Psoas muscle (tissue), 8 donors: ENCODE measurements around the gene CCDC180. TPM values are rescaled to one million over a fixed set of nuclear protein-coding genes. Genes with fewer than 3 reads are reported as not detected.
A peak's percentile ranks its signal among the peaks of the same experiment; 100 is the strongest.
"Not testable (repeated sequence)": the region's sequence is repeated elsewhere in the genome, so short reads cannot be mapped to it uniquely, and the experiment has no call there.

Experiments used
- ATAC-seq, 4 donors: fragments of 200-7000 bp; cut with Tn5 transposase; one replicate each; pipeline ENCODE4 v1.9.1; 2020; ENCODE audit warnings: moderate library complexity in 3 of 4, mild to moderate bottlenecking in 2 of 4
- DNase-seq, 2 donors: peaks; one replicate each; pipeline ENCODE4 v3.0.0-alpha.2; 2020
- H3K27ac ChIP-seq: fragments of 200-600 bp; one replicate; pipeline ENCODE4 v1.8.0; 2022
- H3K27me3 ChIP-seq, 3 donors: fragments of 200-600 bp in 1 of 3; one replicate each; pipeline versions ENCODE4 v1.6.1 to v1.8.0; 2013 to 2022; ENCODE audit warnings: low read length in 2 of 3, mild to moderate bottlenecking in 2 of 3, moderate library complexity in 1 of 3; ENCODE audit not compliant: insufficient read depth in 3 of 3
- H3K36me3 ChIP-seq, 2 donors: fragments of 200-600 bp in 1 of 2; one replicate each; pipeline versions ENCODE4 v1.6.1 to v1.8.0; 2013 to 2022; ENCODE audit warnings: low read depth in 1 of 2, mild to moderate bottlenecking in 1 of 2, moderate library complexity in 1 of 2; ENCODE audit not compliant: insufficient read depth in 1 of 2
- H3K4me1 ChIP-seq: fragments of 200-600 bp; one replicate; pipeline ENCODE4 v1.8.0; 2022
- H3K4me3 ChIP-seq: fragments of 200-600 bp; one replicate; pipeline ENCODE4 v1.8.0; 2022; ENCODE audit warnings: mild to moderate bottlenecking
- H3K9me3 ChIP-seq: fragments of 200-600 bp; one replicate; pipeline ENCODE4 v1.8.0; 2022
- WGBS, 3 donors: extraction: QIAGEN DNeasy Blood & Tissue Kit; methylation state at CpG; one replicate each; pipeline versions ENCODE4 v1.1.6 to v1.1.7; 2013; 5-methylcytosine and 5-hydroxymethylcytosine counted together
- intact Hi-C, 2 donors: fragments of 100-400 bp; cut with DNase I; formaldehyde crosslinking; loops; one replicate each; pipeline versions ENCODE4 v1.11.0 to v1.14.2; 2022
- long read RNA-seq, 2 donors: library from polyadenylated mRNA; unstranded; transcript quantifications; one replicate each; pipeline ENCODE4 v2.0.0, GENCODE V29; 2021
- polyA plus RNA-seq, 3 donors: library from polyadenylated mRNA; stranded (reverse); fragments of 200-250 nt; gene quantifications; one replicate each; pipeline ENCODE4 v1.2.3, GENCODE V29; 2013
- total RNA-seq, 4 donors: library from RNA; stranded (reverse); fragmentation: NEBNext Ultra II Directional in 2 of 4; extraction: Animal tissue kit (Norgen Biotek cat#: 25700) in 2 of 4; gene quantifications; one replicate each; pipeline versions ENCODE4 v1.2.1 to v1.2.4, GENCODE V29; 2021 to 2023
- TF ChIP-seq, protein P1 (sequence below): fragments of 200-600 bp; IDR thresholded peaks from one replicate; pipeline ENCODE4 v1.8.0; 2022; ENCODE audit warnings: antibody characterized with exemption
- donor health status: healthy with polysubstance abuse.
- donor health status: DM: no; HTN: no; CAD: no; lungs with moderate emphysema.
- donor health status: Bipolar disorder and iron deficiency.
- donor health status: healthy.
- donor health status: DM: yes; HTN: yes; CAD: no.
- donor health status: DM: no; HTN: no; CAD: no.
- donor health status: DM: no; HTN: no; CAD: no.
- donor health status: DM: yes; HTN: yes; CAD: no.

Gene CCDC180
- 1 to 10 TPM in 1 of 4 donors, under 1 TPM in 3; 0.60 to 1.6 (median 0.80) TPM for total RNA-seq
- polyA plus RNA-seq, result under 1 TPM; 0.55 to 0.79 (median 0.57) TPM
- long read RNA-seq, donor 1, result 0 reads
- long read RNA-seq, donor 2, result 0 reads

DNA sequence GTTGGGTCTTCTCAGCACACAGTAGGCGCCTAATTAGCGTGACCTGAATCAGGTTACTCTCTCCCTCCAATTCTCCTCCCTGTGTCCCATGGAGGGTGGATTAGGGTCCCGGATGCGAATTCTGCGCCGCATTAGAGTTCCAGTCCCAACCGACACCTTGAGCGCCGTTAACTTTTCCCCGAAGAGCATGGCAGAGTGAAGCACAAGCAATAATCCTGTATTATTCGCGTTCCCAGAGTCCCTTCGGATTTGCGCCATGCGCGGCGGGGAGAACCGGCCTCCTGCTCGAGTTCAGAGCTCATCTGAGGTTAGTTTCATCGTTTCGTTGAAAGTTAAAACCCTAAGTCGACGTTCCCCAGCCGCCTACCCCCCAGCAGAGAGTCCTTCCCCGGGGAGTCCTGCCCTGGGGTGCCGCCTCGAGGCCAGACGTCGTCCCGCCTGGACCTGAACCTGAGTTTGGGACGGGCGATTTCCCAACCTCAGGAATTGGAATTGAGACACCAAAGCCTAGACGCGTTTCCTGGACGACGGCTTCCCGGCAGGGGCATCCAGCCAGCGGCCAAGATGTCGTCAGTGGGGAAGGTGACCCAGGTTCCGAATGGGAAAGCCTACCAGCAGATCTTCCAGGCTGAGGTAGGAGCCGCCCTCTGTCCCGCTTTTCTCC lies at the start of gene CCDC180:
Gene CCDC180 (plus strand): TSS at position 160 of the 664 bp plus-strand sequence. CDS start 405 bp downstream, at position 565.
- Histone ChIP-seq H3K4me1 (peaks cover 8% of the 10 kb centered on the region), H3K9me3 (peaks cover 6% of the 10 kb centered on the region), H3K36me3 (no peaks in the 10 kb centered on the region), H3K27ac (no peak within 1 kb of the TSS), H3K27me3 (peaks cover 0 to 22% (median 0%) of the 10 kb centered on the region in 3 donors), H3K4me3 (peak within 1 kb of the TSS; percentile 41)
- peak in 3 of 4 donors; percentile 44 to 68 (median 51) for ATAC-seq
- intact Hi-C loops, result no loop called here
- WGBS, 3 donors, result 18 to 32% (median 24%) methylated on average over 42 of the region's 42 CpGs
- peak; percentile 65 to 80 for DNase-seq
- TF ChIP-seq, protein P1, sequence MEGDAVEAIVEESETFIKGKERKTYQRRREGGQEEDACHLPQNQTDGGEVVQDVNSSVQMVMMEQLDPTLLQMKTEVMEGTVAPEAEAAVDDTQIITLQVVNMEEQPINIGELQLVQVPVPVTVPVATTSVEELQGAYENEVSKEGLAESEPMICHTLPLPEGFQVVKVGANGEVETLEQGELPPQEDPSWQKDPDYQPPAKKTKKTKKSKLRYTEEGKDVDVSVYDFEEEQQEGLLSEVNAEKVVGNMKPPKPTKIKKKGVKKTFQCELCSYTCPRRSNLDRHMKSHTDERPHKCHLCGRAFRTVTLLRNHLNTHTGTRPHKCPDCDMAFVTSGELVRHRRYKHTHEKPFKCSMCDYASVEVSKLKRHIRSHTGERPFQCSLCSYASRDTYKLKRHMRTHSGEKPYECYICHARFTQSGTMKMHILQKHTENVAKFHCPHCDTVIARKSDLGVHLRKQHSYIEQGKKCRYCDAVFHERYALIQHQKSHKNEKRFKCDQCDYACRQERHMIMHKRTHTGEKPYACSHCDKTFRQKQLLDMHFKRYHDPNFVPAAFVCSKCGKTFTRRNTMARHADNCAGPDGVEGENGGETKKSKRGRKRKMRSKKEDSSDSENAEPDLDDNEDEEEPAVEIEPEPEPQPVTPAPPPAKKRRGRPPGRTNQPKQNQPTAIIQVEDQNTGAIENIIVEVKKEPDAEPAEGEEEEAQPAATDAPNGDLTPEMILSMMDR, result no peak

DNA sequence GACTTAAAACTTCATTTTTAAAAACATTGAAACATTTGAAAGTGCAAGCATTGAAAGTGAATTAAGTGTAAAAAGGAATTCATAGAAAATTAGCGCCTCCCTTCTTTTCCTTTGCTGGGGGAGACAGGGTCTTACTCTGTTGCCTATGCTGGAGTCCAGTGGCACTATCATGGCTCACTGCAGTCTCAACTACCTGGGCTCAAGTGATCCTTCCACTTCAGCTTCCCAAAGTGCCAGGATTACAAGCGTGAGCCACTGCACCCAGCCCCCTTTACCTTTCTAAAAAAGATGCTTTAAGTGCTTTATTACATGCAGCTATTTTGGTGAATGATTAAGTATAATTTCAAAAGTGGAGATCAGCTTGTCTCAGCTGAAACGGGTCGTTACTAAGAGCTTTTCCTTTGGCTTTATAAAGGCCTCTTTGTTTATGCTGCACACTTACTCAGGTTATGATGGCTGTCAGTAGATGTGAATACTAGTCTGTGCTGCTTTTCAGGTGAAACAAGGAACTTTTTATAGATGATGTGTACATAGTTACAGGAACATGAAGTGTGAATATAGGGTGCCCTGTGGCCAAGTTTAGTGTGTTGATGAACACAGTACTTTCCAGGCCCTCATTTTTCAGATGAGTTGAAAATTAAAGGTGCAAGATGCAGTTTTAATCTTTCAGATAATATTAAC lies 47.5 kb upstream of the CCDC180 start:
- intact Hi-C loops, H3K27me3 ChIP-seq, H3K4me3 ChIP-seq, H3K9me3 ChIP-seq, H3K4me1 ChIP-seq, ATAC-seq, H3K27ac ChIP-seq, DNase-seq, H3K36me3 ChIP-seq: not testable (repeated sequence)
- WGBS, 3 donors, result 81 to 84% (median 84%) methylated on average over 4 of the region's 4 CpGs

DNA sequence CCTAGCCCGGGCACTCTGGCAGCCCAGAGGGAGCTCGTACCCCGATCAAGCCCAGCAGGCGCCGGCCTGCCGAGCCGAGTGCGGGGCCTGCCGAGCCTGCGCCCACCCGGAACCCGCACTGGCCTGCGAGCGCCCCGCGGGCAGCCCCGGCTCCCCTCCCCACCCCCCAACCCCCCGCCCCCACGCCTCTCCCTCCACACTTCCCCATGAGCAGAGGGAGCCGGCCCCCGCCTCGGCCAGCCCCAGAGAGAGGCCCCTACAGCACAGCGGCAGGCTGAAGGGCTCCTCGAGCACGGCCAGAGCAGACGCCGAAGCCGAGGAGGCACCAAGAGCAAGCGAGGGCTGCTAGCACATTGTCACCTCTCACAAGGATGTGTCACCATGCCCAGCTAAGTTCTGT lies 36.2 kb upstream of the CCDC180 start:
- ATAC-seq (no peak), DNase-seq (no peak)
- Histone ChIP-seq H3K9me3 (no peaks in the 10 kb centered on the region), H3K4me3 (no peak overlapping the region), H3K4me1 (no peaks in the 10 kb centered on the region), H3K36me3 (no peaks in the 10 kb centered on the region), H3K27me3 (no peaks in the 10 kb centered on the region), H3K27ac (no peak overlapping the region)
- TF ChIP-seq, protein P1, result no peak
- intact Hi-C loops, result no loop called here
- WGBS, 3 donors, result 87 to 90% (median 90%) methylated on average over 21 to 29 of the region's 29 CpGs

DNA sequence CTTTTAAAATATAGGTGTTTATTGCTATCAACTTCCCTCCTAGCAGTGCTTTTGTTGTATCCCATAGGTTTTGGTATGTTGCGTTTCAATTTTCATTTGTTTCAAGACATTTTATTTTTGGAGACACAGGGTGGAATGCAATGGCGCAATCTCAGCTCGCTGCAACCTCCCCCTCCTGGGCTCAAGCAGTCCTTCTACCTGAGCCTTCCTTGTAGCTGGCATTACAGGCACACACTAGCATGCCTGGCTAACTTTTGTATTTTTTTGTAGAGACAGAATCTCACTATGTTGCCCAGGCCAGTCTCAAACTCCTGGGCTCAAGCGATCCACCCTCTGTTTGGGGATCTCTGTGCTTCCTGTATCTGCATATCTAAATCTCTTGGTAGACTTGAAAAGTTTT lies 35.4 kb upstream of the CCDC180 start:
- TF ChIP-seq, protein P1, result no peak
- no peak for DNase-seq
- ATAC-seq, result no peak
- Histone ChIP-seq H3K36me3 (peaks cover 0 to 2% of the 10 kb centered on the region in 2 donors), H3K27me3 (no peaks in the 10 kb centered on the region), H3K9me3 (no peaks in the 10 kb centered on the region), H3K4me3 (no peak overlapping the region), H3K4me1 (no peaks in the 10 kb centered on the region), H3K27ac (no peak overlapping the region)
- intact Hi-C loops, result no loop called here
- 90 to 95% (median 93%) methylated on average over 4 of the region's 4 CpGs for WGBS, 3 donors

DNA sequence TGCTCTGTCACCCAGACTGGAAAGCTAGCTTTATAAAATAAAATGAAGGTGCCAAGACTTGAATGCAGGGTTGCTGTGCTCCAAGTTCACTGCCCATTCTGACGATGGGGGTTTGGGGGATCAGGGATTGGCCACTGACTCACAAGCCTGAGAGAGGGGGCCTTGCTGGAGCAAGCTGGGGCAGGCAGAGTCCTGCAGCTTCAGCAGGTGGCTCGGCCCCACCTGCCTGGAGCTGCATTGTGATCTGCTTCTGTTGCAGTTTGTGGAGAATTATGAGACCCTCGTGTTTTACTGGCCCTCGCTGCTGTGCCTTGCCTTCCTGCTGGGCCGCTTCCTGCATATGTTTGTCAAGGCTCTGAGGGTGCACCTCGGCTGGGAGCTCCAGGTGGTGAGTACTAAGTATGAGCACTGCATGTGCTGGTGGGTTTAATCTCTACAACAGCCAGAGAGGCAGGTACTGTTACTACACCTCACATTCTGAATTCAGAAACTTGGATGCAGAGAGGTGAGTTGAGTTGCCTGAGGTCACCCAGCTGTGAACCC lies 31.1 kb upstream of the CCDC180 start:
- DNase-seq (no peak), ATAC-seq (no peak)
- Histone ChIP-seq H3K4me3 (no peak overlapping the region), H3K9me3 (no peaks in the 10 kb centered on the region), H3K36me3 (peaks cover 0 to 44% of the 10 kb centered on the region in 2 donors), H3K4me1 (no peaks in the 10 kb centered on the region), H3K27ac (no peak overlapping the region), H3K27me3 (no peaks in the 10 kb centered on the region)
- TF ChIP-seq, protein P1, result no peak
- intact Hi-C loops, result no loop called here
- 71 to 82% (median 76%) methylated on average over 6 of the region's 6 CpGs for WGBS, 3 donors
